B cell (primary cell): ENCODE data around the gene CDK18. TPM values are rescaled to one million over a fixed set of nuclear protein-coding genes. Genes with fewer than 3 reads are reported as not detected.

Experiments used
- ATAC-seq: fragments of 200-7000 bp; cut with Tn5 transposase; one replicate; pipeline ENCODE4 v1.10.0; 2021; ENCODE audit warnings: low read depth, mild to moderate bottlenecking, moderate number of reproducible peaks, moderate library complexity
- CTCF ChIA-PET: fragments of 350-600 bp; sonication (Branson Sonifier 250); formaldehyde crosslinking; loops from one replicate; lab custom pipeline; 2021; ENCODE audit warnings: antibody characterized with exemption, inconsistent platforms; lab: Charles Lee
- POLR2A ChIA-PET: fragments of 350-600 bp; sonication (Branson Sonifier 250); formaldehyde crosslinking; loops from one replicate; lab custom pipeline; 2021; ENCODE audit warnings: antibody characterized with exemption; lab: Charles Lee
- DNase-seq: peaks from one replicate; pipeline ENCODE4 v3.0.0; 2013
- H2AFZ ChIP-seq: 2 replicates; pipeline ENCODE4 v1.6.1; 2012; ENCODE audit warnings: mild to moderate bottlenecking, low read depth, low read length; ENCODE audit not compliant: insufficient read depth, poor library complexity, severe bottlenecking
- H3K27ac ChIP-seq, 2 donors: 1 replicate in 1 of 2; 2 replicates in 1 of 2; pipeline ENCODE4 v1.5.1; 2012 to 2013; ENCODE audit warnings: low read length in 2 of 2, mild to moderate bottlenecking in 2 of 2, moderate library complexity in 1 of 2
- H3K27me3 ChIP-seq, 4 experiments: fragments of 200-600 bp in 1 of 4; sonication (generic) in 1 of 4; replicated peaks in 1 of 4; 1 replicate in 2 of 4; 2 replicates in 2 of 4; pipeline versions ENCODE4 v1.6.1 to v1.7.0; 2013 to 2016; ENCODE audit warnings: low read length in 3 of 4, mild to moderate bottlenecking in 2 of 4, mixed read lengths in 1 of 4, moderate library complexity in 1 of 4; ENCODE audit not compliant: insufficient read depth in 4 of 4, control insufficient read depth in 3 of 4; ENCODE audit errors: control extremely low read depth in 1 of 4
- H3K36me3 ChIP-seq, 2 experiments: replicated peaks in 1 of 2; 1 replicate in 1 of 2; 2 replicates in 1 of 2; pipeline versions ENCODE4 v1.6.1 to v1.7.1; 2013; ENCODE audit warnings: low read length in 1 of 2; ENCODE audit not compliant: insufficient read depth in 2 of 2, control insufficient read depth in 1 of 2; ENCODE audit errors: control extremely low read depth in 1 of 2, extremely low read depth in 1 of 2
- H3K4me1 ChIP-seq, 2 donors: fragments of 200-600 bp in 1 of 2; sonication (generic) in 1 of 2; 1 replicate in 1 of 2; 2 replicates in 1 of 2; pipeline versions ENCODE4 v1.5.1 to v1.6.1; 2013 to 2017; ENCODE audit warnings: low read length in 2 of 2; ENCODE audit not compliant: control insufficient read depth in 2 of 2, insufficient read depth in 2 of 2
- H3K4me2 ChIP-seq: replicated peaks from 2 replicates; pipeline ENCODE3; 2012; ENCODE audit warnings: mild to moderate bottlenecking, low read depth, low read length; ENCODE audit not compliant: poor library complexity, severe bottlenecking
- H3K4me3 ChIP-seq, 5 experiments: fragments of 200-600 bp in 1 of 5; sonication (generic) in 1 of 5; 1 replicate in 3 of 5; 2 replicates in 2 of 5; pipeline versions ENCODE4 v1.5.1 to v1.7.0; 2011 to 2016; ENCODE audit warnings: low read length in 4 of 5, mild to moderate bottlenecking in 4 of 5, low read depth in 2 of 5, control low read depth in 1 of 5, moderate library complexity in 1 of 5; ENCODE audit not compliant: insufficient read depth in 1 of 5; ENCODE audit errors: control extremely low read depth in 1 of 5, extremely low read depth in 1 of 5
- H3K79me2 ChIP-seq: fragments of 200-600 bp; sonication (generic); one replicate; pipeline ENCODE4 v1.6.0; 2016; ENCODE audit warnings: low read length; ENCODE audit not compliant: control insufficient read depth, insufficient read depth
- H3K9ac ChIP-seq: fragments of 200-600 bp; sonication (generic); 2 replicates; pipeline ENCODE4 v1.6.1; 2017; ENCODE audit warnings: mild to moderate bottlenecking, low read length, moderate library complexity
- H3K9me3 ChIP-seq, 3 donors: one replicate each; pipeline versions ENCODE4 v1.6.1 to v1.7.1; 2013; ENCODE audit warnings: low read length in 2 of 3; ENCODE audit not compliant: control insufficient read depth in 2 of 3, insufficient read depth in 1 of 3; ENCODE audit errors: control extremely low read depth in 1 of 3
- H4K20me1 ChIP-seq: 2 replicates; pipeline ENCODE4 v1.6.0; 2012; ENCODE audit warnings: mild to moderate bottlenecking, low read length; ENCODE audit not compliant: insufficient read depth, control insufficient read depth, poor library complexity, severe bottlenecking
- H3K27ac Mint-ChIP-seq: one replicate; pipeline ENCODE4 v1.8.0; 2021; ENCODE audit warnings: mixed read lengths
- H3K27me3 Mint-ChIP-seq: one replicate; pipeline ENCODE4 v1.8.0; 2021; ENCODE audit warnings: mixed read lengths
- H3K4me1 Mint-ChIP-seq: one replicate; pipeline ENCODE4 v1.8.0; 2021; ENCODE audit warnings: mixed read lengths
- H3K4me3 Mint-ChIP-seq: one replicate; pipeline ENCODE4 v1.8.0; 2021; ENCODE audit warnings: mixed read lengths
- H3K9me3 Mint-ChIP-seq: one replicate; pipeline ENCODE4 v1.8.0; 2022; ENCODE audit warnings: mixed read lengths; ENCODE audit not compliant: insufficient read depth
- EZH2 ChIP-seq: IDR thresholded peaks from 2 replicates; pipeline ENCODE4 v1.6.1; 2012; ENCODE audit warnings: borderline replicate concordance, low read depth, mild to moderate bottlenecking, moderate library complexity, low read length; ENCODE audit not compliant: insufficient read depth, poor library complexity, severe bottlenecking
- WGBS: methylation state at CpG from one replicate; pipeline ENCODE4 v1.1.5; 2013; ENCODE audit warnings: missing lambda C conversion rate; ENCODE audit not compliant: insufficient coverage; 5-methylcytosine and 5-hydroxymethylcytosine counted together
- intact Hi-C: fragments of 100-400 bp; cut with micrococcal nuclease; formaldehyde crosslinking; loops from one replicate; pipeline ENCODE4 v1.10.0; 2022
- polyA plus RNA-seq: library from polyadenylated mRNA; depleted of rRNA; stranded (reverse); fragments of >200 nt; gene quantifications from 2 replicates; pipeline ENCODE4 v1.2.3, GENCODE V29; 2012
- total RNA-seq, 2 donors: library from RNA; stranded (reverse); fragments of 120-200 nt in 1 of 2; gene quantifications; 1 replicate in 1 of 2; 2 replicates in 1 of 2; pipeline versions ENCODE4 v1.2.3 to v1.2.4, GENCODE V29; 2013 to 2022
- TF ChIP-seq, protein P1 (sequence below): fragments of 200-600 bp; IDR thresholded peaks from one replicate; pipeline ENCODE4 v1.8.0; 2022; ENCODE audit warnings: antibody characterized with exemption, mild to moderate bottlenecking

The CDK18 gene
- total and polyA plus RNA-seq, 2 donors (not counting 1 experiment from before 2014, with no cell fraction given): 3.8 to 4.7 TPM

DNA sequence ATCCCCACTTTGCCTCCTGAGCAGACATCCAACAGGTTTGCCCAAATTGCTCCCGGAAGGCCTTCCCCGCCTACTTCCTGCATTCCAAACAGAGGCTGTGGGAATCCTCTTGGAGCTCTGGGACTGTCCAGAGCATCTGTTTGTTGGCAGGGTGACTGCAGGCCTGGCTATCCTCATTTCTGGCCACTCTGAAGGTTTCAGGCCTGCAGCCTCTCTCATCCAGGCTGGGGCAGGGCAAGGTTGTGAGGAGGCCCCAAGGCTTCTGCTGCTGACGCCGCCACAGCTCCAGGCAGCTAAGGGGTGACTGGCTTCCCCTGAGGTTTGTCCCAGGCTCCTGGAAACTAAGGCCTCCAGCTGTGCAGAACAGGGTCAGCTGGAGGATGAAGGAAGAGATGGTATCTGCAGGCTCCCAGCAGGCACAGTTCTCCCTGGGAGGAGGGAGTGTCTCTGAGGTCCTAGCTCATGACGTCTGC is 11.3 kb downstream of the CDK18 start:
- H3K4me3 Mint-ChIP-seq: no peak overlapping the region
- H3K9me3 Mint-ChIP-seq: no peaks in the 10 kb centered on the region
- no peak overlapping the region for H3K4me3 ChIP-seq
- 98% methylated on average over 5 of the region's 5 CpGs for WGBS
- H3K79me2 ChIP-seq: no peaks in the 10 kb centered on the region
- H3K9ac ChIP-seq: no peak overlapping the region
- TF ChIP-seq, protein P1, sequence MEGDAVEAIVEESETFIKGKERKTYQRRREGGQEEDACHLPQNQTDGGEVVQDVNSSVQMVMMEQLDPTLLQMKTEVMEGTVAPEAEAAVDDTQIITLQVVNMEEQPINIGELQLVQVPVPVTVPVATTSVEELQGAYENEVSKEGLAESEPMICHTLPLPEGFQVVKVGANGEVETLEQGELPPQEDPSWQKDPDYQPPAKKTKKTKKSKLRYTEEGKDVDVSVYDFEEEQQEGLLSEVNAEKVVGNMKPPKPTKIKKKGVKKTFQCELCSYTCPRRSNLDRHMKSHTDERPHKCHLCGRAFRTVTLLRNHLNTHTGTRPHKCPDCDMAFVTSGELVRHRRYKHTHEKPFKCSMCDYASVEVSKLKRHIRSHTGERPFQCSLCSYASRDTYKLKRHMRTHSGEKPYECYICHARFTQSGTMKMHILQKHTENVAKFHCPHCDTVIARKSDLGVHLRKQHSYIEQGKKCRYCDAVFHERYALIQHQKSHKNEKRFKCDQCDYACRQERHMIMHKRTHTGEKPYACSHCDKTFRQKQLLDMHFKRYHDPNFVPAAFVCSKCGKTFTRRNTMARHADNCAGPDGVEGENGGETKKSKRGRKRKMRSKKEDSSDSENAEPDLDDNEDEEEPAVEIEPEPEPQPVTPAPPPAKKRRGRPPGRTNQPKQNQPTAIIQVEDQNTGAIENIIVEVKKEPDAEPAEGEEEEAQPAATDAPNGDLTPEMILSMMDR: no peak
- no peak for TF ChIP-seq EZH2
- H3K27ac ChIP-seq: no peak overlapping the region
- H3K27ac Mint-ChIP-seq: no peak overlapping the region
- ATAC-seq (no peak), DNase-seq (no peak)
- H2AFZ ChIP-seq: no peak overlapping the region
- H3K4me2 ChIP-seq: no peak overlapping the region
- intact Hi-C loops: no loop called here
- no peaks in the 10 kb centered on the region for H3K27me3 Mint-ChIP-seq
- no peaks in the 10 kb centered on the region for H3K36me3 ChIP-seq
- no peaks in the 10 kb centered on the region for H3K27me3 ChIP-seq
- peaks cover 4% of the 10 kb centered on the region for H3K4me1 Mint-ChIP-seq
- H4K20me1 ChIP-seq: no peaks in the 10 kb centered on the region
- POLR2A ChIA-PET: no interaction called here
- peaks cover 0 to 3% (median 0%) of the 10 kb centered on the region in 3 donors for H3K9me3 ChIP-seq
- CTCF ChIA-PET: interaction anchor here (0.5 to 3.0 kb wide), 4 partner anchors 10 to 28 kb away, joined by 3 to 17 read pairs (median 3); no protein-coding TSS in a partner anchor
- no peaks in the 10 kb centered on the region for H3K4me1 ChIP-seq

DNA sequence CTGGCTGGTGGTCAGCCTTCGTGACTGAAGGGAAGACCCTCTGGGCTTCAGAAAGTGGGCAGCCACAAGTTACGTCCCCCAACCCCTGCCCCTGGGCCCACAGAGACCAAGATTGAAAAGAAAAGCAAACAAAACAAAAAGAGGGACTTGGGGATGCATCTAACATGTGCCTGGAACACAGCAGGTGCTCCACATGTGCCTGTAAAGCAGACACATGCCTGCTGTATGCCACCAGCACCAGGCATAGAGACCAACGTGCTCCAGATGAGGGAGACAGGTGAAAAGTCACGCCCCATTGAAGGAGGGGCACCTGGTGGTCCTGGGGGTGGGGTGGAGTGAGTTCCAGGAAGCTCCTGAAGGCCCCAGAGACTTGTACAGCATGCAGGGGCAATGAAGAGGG is 11.9 kb downstream of the CDK18 start:
- DNase-seq: no peak
- no peak overlapping the region for H3K27ac ChIP-seq
- no peaks in the 10 kb centered on the region for H4K20me1 ChIP-seq
- H3K27me3 ChIP-seq: no peaks in the 10 kb centered on the region
- WGBS: 89% methylated on average over 4 of the region's 4 CpGs
- POLR2A ChIA-PET: no interaction called here
- CTCF ChIA-PET: interaction anchor here (1.1 to 3.0 kb wide), 4 partner anchors 9 to 243 kb away, joined by 3 to 17 read pairs (median 4); no protein-coding TSS in a partner anchor
- Mint-ChIP-seq H3K4me3 (no peak overlapping the region), H3K27me3 (no peaks in the 10 kb centered on the region), H3K27ac (no peak overlapping the region), H3K4me1 (peaks cover 4% of the 10 kb centered on the region), H3K9me3 (no peaks in the 10 kb centered on the region)
- H3K4me2 ChIP-seq: no peak overlapping the region
- no peaks in the 10 kb centered on the region for H3K79me2 ChIP-seq
- no peak overlapping the region for H3K4me3 ChIP-seq
- no peak for TF ChIP-seq EZH2
- TF ChIP-seq, protein P1: no peak
- no peak overlapping the region for H2AFZ ChIP-seq
- intact Hi-C loops: no loop called here
- H3K36me3 ChIP-seq: no peaks in the 10 kb centered on the region
- peaks cover 0 to 4% (median 0%) of the 10 kb centered on the region in 3 donors for H3K9me3 ChIP-seq
- ATAC-seq: no peak
- no peak overlapping the region for H3K9ac ChIP-seq
- no peaks in the 10 kb centered on the region for H3K4me1 ChIP-seq
